ENCODE results near the gene CDYL. TPM values are rescaled to one million over a fixed set of nuclear protein-coding genes. Genes with fewer than 3 reads are reported as not detected.

The CDYL gene
- total RNA-seq, 3 donors from 2014 or later (not counting 1 experiment from before 2014, with no cell fraction given), result 81.3 to 101 (median 83.8) TPM

GRCh38 chr6:4743926-4744325 is 32.3 kb upstream of the CDYL start:
- Mint-ChIP-seq H3K27ac (no peak overlapping the region), H3K27me3 (ENCODE audit: low read depth in 2 of 2) (peaks cover 0 to 5% of the 10 kb centered on the region in 2 donors), H3K4me1 (no peaks in the 10 kb centered on the region), H3K36me3 (no peaks in the 10 kb centered on the region), H3K4me3 (no peak overlapping the region), H3K9me3 (no peaks in the 10 kb centered on the region)
- intact Hi-C loops (cut with micrococcal nuclease), result no loop called here
- 85% methylated on average over 5 of the region's 5 CpGs for WGBS (ENCODE audit: insufficient coverage)
- no peak overlapping the region for H3K4me3 ChIP-seq (ENCODE audit: low read length)
- no peak overlapping the region for H3K27ac ChIP-seq (ENCODE audit: low read length)
- no peak for ATAC-seq
- no peak for DNase-seq
- H3K36me3 ChIP-seq (ENCODE audit: control insufficient read depth, insufficient read depth, low read length), result no peaks in the 10 kb centered on the region
- no peaks in the 10 kb centered on the region for H3K9me3 ChIP-seq (ENCODE audit: control insufficient read depth, insufficient read depth, low read length)
- no peaks in the 10 kb centered on the region for H3K4me1 ChIP-seq (ENCODE audit: control insufficient read depth, insufficient read depth, low read length)
- no peak for TF ChIP-seq CTCF (IDR thresholded peaks at IDR 0.05)
- H3K27me3 ChIP-seq (ENCODE audit: control insufficient read depth, insufficient read depth, low read length), result no peaks in the 10 kb centered on the region

- no peaks in the 10 kb centered on the region for H3K36me3 ChIP-seq (ENCODE audit: control insufficient read depth, insufficient read depth, low read length)
- H3K4me1 ChIP-seq (ENCODE audit: control insufficient read depth, insufficient read depth, low read length), result no peaks in the 10 kb centered on the region
- ATAC-seq (no peak), DNase-seq (no peak)
- WGBS (ENCODE audit: insufficient coverage), result 98% methylated on average over 2 of the region's 2 CpGs
- Mint-ChIP-seq H3K4me1 (no peaks in the 10 kb centered on the region), H3K27ac (no peak overlapping the region), H3K4me3 (no peak overlapping the region), H3K27me3 (ENCODE audit: low read depth in 2 of 2) (peaks cover 0 to 3% of the 10 kb centered on the region in 2 donors), H3K9me3 (no peaks in the 10 kb centered on the region), H3K36me3 (no peaks in the 10 kb centered on the region)
- H3K9me3 ChIP-seq (ENCODE audit: control insufficient read depth, insufficient read depth, low read length), result no peaks in the 10 kb centered on the region
- no peak overlapping the region for H3K27ac ChIP-seq (ENCODE audit: low read length)
- TF ChIP-seq CTCF (IDR thresholded peaks at IDR 0.05), result no peak
- H3K4me3 ChIP-seq (ENCODE audit: low read length), result no peak overlapping the region
- no peaks in the 10 kb centered on the region for H3K27me3 ChIP-seq (ENCODE audit: control insufficient read depth, insufficient read depth, low read length)
- intact Hi-C loops (cut with micrococcal nuclease), result no loop called here
Measured at GRCh38 chr6:4747588-4747987, 28.6 kb upstream of the CDYL start.

GRCh38 chr6:4751823-4752464 is 24.3 kb upstream of the CDYL start:
- H3K36me3 Mint-ChIP-seq, result no peaks in the 10 kb centered on the region
- Histone ChIP-seq H3K27me3 (ENCODE audit: control insufficient read depth, insufficient read depth, low read length) (no peaks in the 10 kb centered on the region), H3K4me1 (ENCODE audit: control insufficient read depth, insufficient read depth, low read length) (no peaks in the 10 kb centered on the region), H3K4me3 (ENCODE audit: low read length) (no peak overlapping the region), H3K27ac (ENCODE audit: low read length) (no peak overlapping the region), H3K9me3 (ENCODE audit: control insufficient read depth, insufficient read depth, low read length) (no peaks in the 10 kb centered on the region), H3K36me3 (ENCODE audit: control insufficient read depth, insufficient read depth, low read length) (no peaks in the 10 kb centered on the region)
- H3K4me3 Mint-ChIP-seq, result no peak overlapping the region
- no peak for TF ChIP-seq CTCF (IDR thresholded peaks at IDR 0.05)
- no peak overlapping the region for H3K27ac Mint-ChIP-seq
- ATAC-seq (no peak), DNase-seq (no peak)
- WGBS (ENCODE audit: insufficient coverage), result 88% methylated on average over 7 of the region's 7 CpGs
- H3K9me3 Mint-ChIP-seq, result no peaks in the 10 kb centered on the region
- H3K27me3 Mint-ChIP-seq (ENCODE audit: low read depth in 2 of 2), result peaks cover 0 to 9% of the 10 kb centered on the region in 2 donors
- H3K4me1 Mint-ChIP-seq, result no peaks in the 10 kb centered on the region
- intact Hi-C loops (cut with micrococcal nuclease), result no loop called here

GRCh38 chr6:4756247-4756646 is 20.0 kb upstream of the CDYL start:
- no peak overlapping the region for H3K27ac ChIP-seq (ENCODE audit: low read length)
- no peak overlapping the region for H3K27ac Mint-ChIP-seq
- no peaks in the 10 kb centered on the region for H3K4me1 Mint-ChIP-seq
- no peaks in the 10 kb centered on the region for H3K9me3 Mint-ChIP-seq
- H3K4me3 Mint-ChIP-seq, result no peak overlapping the region
- H3K27me3 ChIP-seq (ENCODE audit: control insufficient read depth, insufficient read depth, low read length), result peaks cover 2% of the 10 kb centered on the region
- DNase-seq, result no peak
- no peaks in the 10 kb centered on the region for H3K4me1 ChIP-seq (ENCODE audit: control insufficient read depth, insufficient read depth, low read length)
- intact Hi-C loops (cut with micrococcal nuclease), result no loop called here
- H3K9me3 ChIP-seq (ENCODE audit: control insufficient read depth, insufficient read depth, low read length), result no peaks in the 10 kb centered on the region
- H3K27me3 Mint-ChIP-seq (ENCODE audit: low read depth in 2 of 2), result peaks cover 13 to 16% of the 10 kb centered on the region in 2 donors
- TF ChIP-seq CTCF (IDR thresholded peaks at IDR 0.05), result no peak
- WGBS (ENCODE audit: insufficient coverage), result 91% methylated on average over 2 of the region's 2 CpGs
- no peak overlapping the region for H3K4me3 ChIP-seq (ENCODE audit: low read length)
- no peaks in the 10 kb centered on the region for H3K36me3 Mint-ChIP-seq
- H3K36me3 ChIP-seq (ENCODE audit: control insufficient read depth, insufficient read depth, low read length), result no peaks in the 10 kb centered on the region
- ATAC-seq, result no peak

Measured in natural killer cell (primary cell).